ENCODE data around the gene SMC1B.

The SMC1B gene

DNA sequence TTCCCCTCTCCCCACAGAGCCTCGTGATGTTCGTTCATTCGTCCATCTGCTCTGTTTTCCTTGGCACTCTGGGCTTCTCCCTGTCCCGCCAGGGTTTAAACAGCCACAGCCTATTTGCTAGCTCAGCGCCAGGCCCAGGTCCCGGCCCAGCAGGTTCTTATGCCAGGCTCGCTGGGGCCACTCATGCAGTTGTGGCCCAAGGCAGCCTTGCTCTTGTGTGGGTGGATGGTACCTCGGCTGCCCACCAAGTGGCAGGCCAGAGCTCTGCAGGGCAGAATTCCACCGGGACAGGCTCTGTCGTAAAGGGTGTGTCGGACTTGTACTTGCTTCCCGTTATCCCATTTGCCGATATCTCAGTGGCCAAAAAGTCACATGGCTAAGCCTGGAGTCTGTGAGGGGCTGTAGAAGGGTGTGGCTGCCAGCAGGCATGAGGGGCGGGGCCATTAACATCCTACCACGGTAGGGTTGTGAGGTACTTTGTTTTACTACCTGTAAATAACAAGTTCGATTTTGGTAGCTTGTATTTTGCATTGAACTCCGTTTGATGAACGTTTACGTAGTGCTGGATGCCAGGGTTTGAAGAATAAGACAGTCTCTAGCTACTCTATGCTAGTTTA, 95.7 kb downstream of the SMC1B start:
- no peak overlapping the region; the same call in 1 of the 2 replicates for H3K9ac ChIP-seq (ENCODE audit: low read length)

DNA sequence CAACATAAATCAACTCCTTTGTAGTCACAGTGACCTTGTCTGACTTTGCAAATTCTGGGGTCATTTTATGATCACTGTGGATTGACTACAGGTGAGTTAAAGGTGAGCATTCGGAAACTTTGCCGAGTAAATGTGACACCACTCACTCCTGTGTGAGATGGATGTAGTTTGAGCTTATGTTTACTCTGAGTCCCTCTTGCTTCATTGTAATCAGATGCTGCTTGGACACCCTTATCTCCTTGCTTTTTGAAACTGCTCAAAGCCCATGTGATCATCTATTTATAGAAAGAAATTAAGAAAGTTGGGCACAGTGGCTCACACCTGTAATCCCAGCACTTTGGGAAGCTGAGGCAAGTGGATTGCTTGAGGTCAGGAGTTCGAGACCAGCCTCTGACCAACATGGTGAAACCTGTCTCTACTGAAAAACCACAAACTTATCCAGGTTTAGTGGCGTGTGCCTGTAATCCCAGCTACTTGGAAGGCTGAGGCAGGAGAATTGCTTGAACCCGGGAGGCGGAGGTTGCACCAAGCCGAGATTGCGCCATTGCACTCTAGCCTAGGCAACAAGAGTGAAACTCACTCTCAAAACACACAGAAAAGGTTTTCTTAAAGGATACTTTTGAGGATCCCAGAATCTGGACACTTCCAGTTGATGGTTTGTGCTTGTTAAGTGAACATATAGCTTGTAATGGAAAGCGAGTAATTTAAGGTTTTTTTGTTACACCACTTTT, 96.4 kb downstream of the SMC1B start:
- peaks cover 22% of the 10 kb centered on the region for H3K79me2 ChIP-seq (ENCODE audit: insufficient read depth, low read length)
- H2AFZ ChIP-seq (ENCODE audit: low read length) = no peak overlapping the region
- H3K4me2 ChIP-seq (ENCODE audit: low read length) = no peak overlapping the region
- no peak for TF ChIP-seq EZH2 (IDR thresholded peaks at IDR 0.05; ENCODE audit: borderline replicate concordance, low read length)
- TF ChIP-seq, protein P1, sequence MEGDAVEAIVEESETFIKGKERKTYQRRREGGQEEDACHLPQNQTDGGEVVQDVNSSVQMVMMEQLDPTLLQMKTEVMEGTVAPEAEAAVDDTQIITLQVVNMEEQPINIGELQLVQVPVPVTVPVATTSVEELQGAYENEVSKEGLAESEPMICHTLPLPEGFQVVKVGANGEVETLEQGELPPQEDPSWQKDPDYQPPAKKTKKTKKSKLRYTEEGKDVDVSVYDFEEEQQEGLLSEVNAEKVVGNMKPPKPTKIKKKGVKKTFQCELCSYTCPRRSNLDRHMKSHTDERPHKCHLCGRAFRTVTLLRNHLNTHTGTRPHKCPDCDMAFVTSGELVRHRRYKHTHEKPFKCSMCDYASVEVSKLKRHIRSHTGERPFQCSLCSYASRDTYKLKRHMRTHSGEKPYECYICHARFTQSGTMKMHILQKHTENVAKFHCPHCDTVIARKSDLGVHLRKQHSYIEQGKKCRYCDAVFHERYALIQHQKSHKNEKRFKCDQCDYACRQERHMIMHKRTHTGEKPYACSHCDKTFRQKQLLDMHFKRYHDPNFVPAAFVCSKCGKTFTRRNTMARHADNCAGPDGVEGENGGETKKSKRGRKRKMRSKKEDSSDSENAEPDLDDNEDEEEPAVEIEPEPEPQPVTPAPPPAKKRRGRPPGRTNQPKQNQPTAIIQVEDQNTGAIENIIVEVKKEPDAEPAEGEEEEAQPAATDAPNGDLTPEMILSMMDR (IDR thresholded peaks at IDR 0.05; ENCODE audit: low read length) = no peak
- H3K27ac ChIP-seq (ENCODE audit: low read depth, low read length, poor library complexity, severe bottlenecking) = no peak overlapping the region
- H4K20me1 ChIP-seq (ENCODE audit: insufficient read depth, low read length) = no peaks in the 10 kb centered on the region
- H3K4me1 ChIP-seq (ENCODE audit: insufficient read depth, low read length, severe bottlenecking) = peaks cover 45% of the 10 kb centered on the region
- no peaks in the 10 kb centered on the region for H3F3A ChIP-seq (ENCODE audit: insufficient read depth, low read length)
- no peaks in the 10 kb centered on the region for H3K9me3 ChIP-seq (ENCODE audit: low read length)
- H3K27me3 ChIP-seq (ENCODE audit: insufficient read depth, low read length) = no peaks in the 10 kb centered on the region
- H3K36me3 ChIP-seq (ENCODE audit: insufficient read depth, low read length) = no peaks in the 10 kb centered on the region
- H3K9ac ChIP-seq (ENCODE audit: low read length) = no peak overlapping the region
- no peaks in the 10 kb centered on the region for H3K9me2 ChIP-seq (ENCODE audit: low read depth, low read length)
- H3K4me3 ChIP-seq (ENCODE audit: low read depth, low read length, poor library complexity, severe bottlenecking) = no peak overlapping the region

More for the DNA sequence above, 95.7 kb downstream of the SMC1B start:
- Histone ChIP-seq H3K4me1 (ENCODE audit: insufficient read depth, low read length, severe bottlenecking) (peaks cover 46% of the 10 kb centered on the region), H3K36me3 (ENCODE audit: insufficient read depth, low read length) (peaks cover 5% of the 10 kb centered on the region; the same call in 1 of the 2 replicates), H3K9me2 (ENCODE audit: low read depth, low read length) (no peaks in the 10 kb centered on the region), H3K4me3 (ENCODE audit: low read depth, low read length, poor library complexity, severe bottlenecking) (peak overlapping the region; percentile 47), H3F3A (ENCODE audit: insufficient read depth, low read length) (no peaks in the 10 kb centered on the region), H3K27me3 (ENCODE audit: insufficient read depth, low read length) (no peaks in the 10 kb centered on the region), H3K27ac (ENCODE audit: low read depth, low read length, poor library complexity, severe bottlenecking) (peak overlapping the region; percentile 89), H4K20me1 (ENCODE audit: insufficient read depth, low read length) (no peaks in the 10 kb centered on the region), H3K9me3 (ENCODE audit: low read length) (no peaks in the 10 kb centered on the region), H3K79me2 (ENCODE audit: insufficient read depth, low read length) (peaks cover 22% of the 10 kb centered on the region), H2AFZ (ENCODE audit: low read length) (no peak overlapping the region), H3K4me2 (ENCODE audit: low read length) (peak overlapping the region; percentile 65)
- no peak for TF ChIP-seq EZH2 (IDR thresholded peaks at IDR 0.05; ENCODE audit: borderline replicate concordance, low read length)
- TF ChIP-seq, protein P1 (IDR thresholded peaks at IDR 0.05; ENCODE audit: low read length) = peak; percentile 37; the same call in 1 of the 2 replicates

DNA sequence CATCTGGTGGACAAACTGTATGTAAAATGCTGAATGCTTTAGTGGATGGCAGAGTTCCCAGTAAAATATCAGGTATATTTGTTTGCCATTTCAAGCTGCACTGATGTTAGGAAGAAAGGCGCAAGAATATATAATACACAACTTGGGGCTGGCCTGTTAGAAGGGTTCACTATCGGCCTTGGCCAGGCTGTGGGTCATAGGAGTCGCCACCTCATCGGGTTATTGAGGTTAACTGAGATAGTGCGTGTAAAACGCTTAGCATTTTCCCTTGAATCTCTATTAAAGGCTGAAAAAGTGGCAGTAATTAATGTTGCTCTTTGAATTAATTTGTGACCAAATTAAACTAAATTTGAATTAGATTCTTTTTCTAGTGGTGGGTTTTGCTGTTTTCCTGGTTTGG, 98.6 kb downstream of the SMC1B start:
- Histone ChIP-seq H3K9me3 (ENCODE audit: low read length) (no peaks in the 10 kb centered on the region), H3K27me3 (ENCODE audit: insufficient read depth, low read length) (no peaks in the 10 kb centered on the region), H3K9me2 (ENCODE audit: low read depth, low read length) (no peaks in the 10 kb centered on the region), H3K9ac (ENCODE audit: low read length) (no peak overlapping the region), H4K20me1 (ENCODE audit: insufficient read depth, low read length) (no peaks in the 10 kb centered on the region), H3K4me2 (ENCODE audit: low read length) (no peak overlapping the region), H3K36me3 (ENCODE audit: insufficient read depth, low read length) (no peaks in the 10 kb centered on the region), H2AFZ (ENCODE audit: low read length) (no peak overlapping the region), H3F3A (ENCODE audit: insufficient read depth, low read length) (no peaks in the 10 kb centered on the region), H3K4me3 (ENCODE audit: low read depth, low read length, poor library complexity, severe bottlenecking) (no peak overlapping the region), H3K27ac (ENCODE audit: low read depth, low read length, poor library complexity, severe bottlenecking) (no peak overlapping the region), H3K4me1 (ENCODE audit: insufficient read depth, low read length, severe bottlenecking) (peaks cover 34% of the 10 kb centered on the region), H3K79me2 (ENCODE audit: insufficient read depth, low read length) (peaks cover 9% of the 10 kb centered on the region)
- TF ChIP-seq, protein P1 (IDR thresholded peaks at IDR 0.05; ENCODE audit: low read length) = no peak
- TF ChIP-seq EZH2 (IDR thresholded peaks at IDR 0.05; ENCODE audit: borderline replicate concordance, low read length) = no peak
